GM12873 (cell line): ENCODE results near the gene IL34.

Experiments used
- TF ChIP-seq, protein P1 (sequence below): IDR thresholded peaks from 2 replicates; pipeline ENCODE4 v1.5.1; 2012; ENCODE audit warnings: low read depth, mild to moderate bottlenecking, moderate library complexity, low read length, control low read depth; ENCODE audit not compliant: insufficient read depth; ENCODE audit errors: missing control alignments

Gene IL34

GRCh38 chr16:70694088-70694867, 47.9 kb downstream of the IL34 start:
- TF ChIP-seq, protein P1, sequence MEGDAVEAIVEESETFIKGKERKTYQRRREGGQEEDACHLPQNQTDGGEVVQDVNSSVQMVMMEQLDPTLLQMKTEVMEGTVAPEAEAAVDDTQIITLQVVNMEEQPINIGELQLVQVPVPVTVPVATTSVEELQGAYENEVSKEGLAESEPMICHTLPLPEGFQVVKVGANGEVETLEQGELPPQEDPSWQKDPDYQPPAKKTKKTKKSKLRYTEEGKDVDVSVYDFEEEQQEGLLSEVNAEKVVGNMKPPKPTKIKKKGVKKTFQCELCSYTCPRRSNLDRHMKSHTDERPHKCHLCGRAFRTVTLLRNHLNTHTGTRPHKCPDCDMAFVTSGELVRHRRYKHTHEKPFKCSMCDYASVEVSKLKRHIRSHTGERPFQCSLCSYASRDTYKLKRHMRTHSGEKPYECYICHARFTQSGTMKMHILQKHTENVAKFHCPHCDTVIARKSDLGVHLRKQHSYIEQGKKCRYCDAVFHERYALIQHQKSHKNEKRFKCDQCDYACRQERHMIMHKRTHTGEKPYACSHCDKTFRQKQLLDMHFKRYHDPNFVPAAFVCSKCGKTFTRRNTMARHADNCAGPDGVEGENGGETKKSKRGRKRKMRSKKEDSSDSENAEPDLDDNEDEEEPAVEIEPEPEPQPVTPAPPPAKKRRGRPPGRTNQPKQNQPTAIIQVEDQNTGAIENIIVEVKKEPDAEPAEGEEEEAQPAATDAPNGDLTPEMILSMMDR = no peak

GRCh38 chr16:70694868-70695218, 48.5 kb downstream of the IL34 start:
- TF ChIP-seq, protein P1 = no peak

GRCh38 chr16:70695331-70696070, 49.1 kb downstream of the IL34 start:
- TF ChIP-seq, protein P1 = no peak

DNA sequence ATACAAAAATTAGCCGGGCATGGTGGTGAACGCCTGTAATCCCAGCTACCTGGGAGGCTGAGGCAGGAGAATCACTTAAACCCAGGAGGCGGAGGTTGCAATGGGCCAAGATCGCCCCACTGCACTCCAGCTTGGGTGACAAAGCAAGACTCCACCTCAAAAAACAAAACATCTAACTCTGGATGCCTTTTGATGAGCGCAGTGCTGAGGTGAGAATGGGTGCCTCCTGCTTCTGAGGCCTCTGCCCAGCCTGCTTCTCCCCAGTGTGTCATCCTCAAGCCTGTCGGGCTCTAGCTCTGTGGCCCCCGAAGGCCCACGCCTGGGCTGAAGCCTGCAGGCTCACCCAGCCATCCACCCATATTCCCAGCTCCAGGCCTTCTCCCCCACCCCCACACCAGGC, 50.0 kb downstream of the IL34 start:
- TF ChIP-seq, protein P1 = no peak

DNA sequence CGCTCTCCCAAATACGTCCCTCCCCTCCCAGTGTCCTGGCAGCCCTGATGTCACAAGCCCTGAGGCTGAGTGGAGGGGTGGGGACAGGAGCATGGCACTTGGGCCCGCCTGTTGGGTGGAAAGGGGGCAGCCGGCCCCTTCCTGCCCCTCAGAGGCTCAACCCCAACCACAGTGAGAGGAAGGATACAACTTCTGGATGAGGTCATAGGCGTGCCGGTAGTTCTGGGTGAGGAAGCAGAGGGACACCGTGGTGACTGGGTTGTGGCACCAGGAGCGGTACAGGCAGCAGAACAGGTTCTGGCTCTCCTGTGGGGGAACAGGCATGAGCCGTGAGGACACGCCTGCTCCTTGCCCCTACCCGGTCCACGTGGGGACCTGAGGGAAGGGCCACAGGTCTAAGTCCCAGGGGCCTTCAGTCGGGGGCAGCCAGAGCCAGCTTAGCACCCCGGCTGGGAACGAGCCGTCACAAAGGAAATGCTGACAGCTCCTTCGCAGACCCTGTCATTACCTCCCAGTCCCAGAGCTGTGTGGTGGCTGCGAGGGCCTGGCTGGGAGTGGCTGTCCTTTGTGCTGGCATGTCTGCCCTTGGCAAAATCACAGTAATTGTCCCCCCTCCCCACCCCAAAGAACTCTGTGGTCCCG, 50.7 kb downstream of the IL34 start:
- TF ChIP-seq, protein P1 = no peak

DNA sequence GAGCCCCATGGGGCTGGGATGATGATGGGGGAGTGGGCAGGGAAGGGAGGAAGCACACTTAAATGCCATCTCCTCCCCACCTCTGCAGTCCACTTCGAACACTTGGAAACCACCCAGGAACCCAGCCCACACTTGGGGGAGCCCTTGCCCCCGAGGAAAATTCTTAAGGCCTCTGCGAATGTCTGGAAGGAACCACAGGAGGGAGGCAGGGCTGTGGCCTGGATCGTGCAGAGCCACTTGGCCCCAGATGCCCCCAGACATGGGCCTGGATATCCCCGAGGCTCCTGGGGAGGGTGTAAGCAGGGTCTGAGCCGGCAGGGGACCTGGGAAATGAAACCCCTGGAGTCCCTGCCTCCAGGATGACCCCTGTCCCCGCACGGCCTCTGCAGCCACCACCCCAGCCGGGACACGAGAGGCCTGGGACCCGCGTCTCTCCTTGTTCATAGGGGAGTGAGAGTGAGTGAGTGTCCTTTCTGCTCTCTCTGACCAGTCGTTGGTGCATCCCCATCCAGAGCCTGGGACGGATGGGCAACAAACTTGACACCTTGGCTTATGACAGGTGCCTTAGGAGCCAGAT, 51.3 kb downstream of the IL34 start:
- TF ChIP-seq, protein P1 = no peak

- TF ChIP-seq, protein P1 = no peak
Observed at GRCh38 chr16:70698901-70699300, 52.5 kb downstream of the IL34 start.
